GM13976 (cell line): Measurements from ENCODE around the gene HOXD9.

Experiments used
- DNase-seq: peaks from one replicate; pipeline ENCODE4 v3.0.0; 2012; ENCODE audit warnings: low spot score
- in situ Hi-C: fragments of 300-500 bp; cut with MboI; formaldehyde crosslinking; loops from one replicate; pipeline ENCODE4 v1.12.0; 2022; ENCODE audit warnings: low sequenced_read_pairs, mixed read lengths, inconsistent platforms; ENCODE audit not compliant: unreplicated experiment
- TF ChIP-seq, protein P1 (sequence below): IDR thresholded peaks from 2 replicates; pipeline ENCODE4 v1.5.1; 2012; ENCODE audit warnings: borderline replicate concordance, mild to moderate bottlenecking; ENCODE audit not compliant: insufficient read depth; ENCODE audit errors: extremely low read depth, missing control alignments, control extremely low read depth

Gene HOXD9

DNA sequence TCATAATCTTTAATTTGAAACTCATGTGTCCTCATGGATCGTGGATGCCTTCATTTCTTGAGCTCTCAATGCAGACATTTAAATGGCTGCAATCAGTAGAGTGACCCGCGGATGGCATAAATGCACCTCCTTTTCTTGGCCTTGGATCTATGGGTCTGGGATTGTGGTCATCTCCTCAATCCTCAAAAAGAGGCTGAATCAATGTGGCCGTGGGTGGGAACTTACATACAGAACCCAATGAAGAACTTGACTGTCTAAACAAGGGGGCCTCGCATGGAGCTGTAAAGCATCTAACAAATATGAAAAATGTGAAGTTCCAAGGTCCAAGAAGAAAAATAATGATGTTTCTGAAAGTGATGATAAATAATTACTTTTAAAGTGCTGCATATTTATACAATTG is 27.1 kb upstream of the HOXD9 start:
- no peak for DNase-seq
- in situ Hi-C loops, result loop anchor here (25.0 kb wide), 1 partner anchor 733 kb away; no protein-coding TSS in a partner anchor

DNA sequence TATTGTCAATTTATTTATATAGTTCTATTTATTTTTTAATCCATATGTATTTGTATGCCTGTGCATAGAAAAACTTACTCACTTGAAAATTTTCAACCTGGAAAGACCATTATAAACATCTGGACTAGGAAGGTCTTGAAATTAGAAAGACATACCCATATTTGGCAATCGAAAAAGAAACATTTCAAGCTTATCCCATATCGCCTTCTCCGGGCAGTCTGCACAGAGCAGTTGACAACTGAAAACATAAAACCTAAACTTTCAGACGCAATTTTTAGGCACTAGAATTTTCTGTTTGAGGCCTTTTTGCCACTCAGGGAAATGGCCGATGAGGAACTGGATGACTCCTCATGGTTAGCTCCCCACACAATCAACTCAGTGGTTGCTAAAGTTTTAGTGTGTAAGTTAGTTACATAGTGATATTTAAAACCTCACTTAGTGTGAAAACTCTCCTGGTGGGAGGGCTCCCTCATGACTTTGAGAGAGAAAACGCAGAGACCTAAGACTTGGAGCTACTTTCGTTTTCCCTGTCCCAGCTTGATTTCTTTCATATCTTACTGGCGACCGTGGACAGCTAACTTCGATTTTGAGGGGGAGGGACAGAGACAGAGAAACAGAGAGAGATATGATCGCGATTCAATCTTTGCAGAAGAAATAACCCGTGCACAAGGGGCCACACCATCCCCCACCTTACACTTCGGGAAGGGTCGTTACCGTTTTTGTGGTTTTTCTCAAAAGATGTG is 26.1 kb upstream of the HOXD9 start:
- no peak for DNase-seq
- in situ Hi-C loops, result loop anchor here (25.0 kb wide), 1 partner anchor 734 kb away; no protein-coding TSS in a partner anchor
- TF ChIP-seq, protein P1, sequence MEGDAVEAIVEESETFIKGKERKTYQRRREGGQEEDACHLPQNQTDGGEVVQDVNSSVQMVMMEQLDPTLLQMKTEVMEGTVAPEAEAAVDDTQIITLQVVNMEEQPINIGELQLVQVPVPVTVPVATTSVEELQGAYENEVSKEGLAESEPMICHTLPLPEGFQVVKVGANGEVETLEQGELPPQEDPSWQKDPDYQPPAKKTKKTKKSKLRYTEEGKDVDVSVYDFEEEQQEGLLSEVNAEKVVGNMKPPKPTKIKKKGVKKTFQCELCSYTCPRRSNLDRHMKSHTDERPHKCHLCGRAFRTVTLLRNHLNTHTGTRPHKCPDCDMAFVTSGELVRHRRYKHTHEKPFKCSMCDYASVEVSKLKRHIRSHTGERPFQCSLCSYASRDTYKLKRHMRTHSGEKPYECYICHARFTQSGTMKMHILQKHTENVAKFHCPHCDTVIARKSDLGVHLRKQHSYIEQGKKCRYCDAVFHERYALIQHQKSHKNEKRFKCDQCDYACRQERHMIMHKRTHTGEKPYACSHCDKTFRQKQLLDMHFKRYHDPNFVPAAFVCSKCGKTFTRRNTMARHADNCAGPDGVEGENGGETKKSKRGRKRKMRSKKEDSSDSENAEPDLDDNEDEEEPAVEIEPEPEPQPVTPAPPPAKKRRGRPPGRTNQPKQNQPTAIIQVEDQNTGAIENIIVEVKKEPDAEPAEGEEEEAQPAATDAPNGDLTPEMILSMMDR, result no peak

More for the DNA sequence above, 27.1 kb upstream of the HOXD9 start:
- TF ChIP-seq, protein P1, result no peak

DNA sequence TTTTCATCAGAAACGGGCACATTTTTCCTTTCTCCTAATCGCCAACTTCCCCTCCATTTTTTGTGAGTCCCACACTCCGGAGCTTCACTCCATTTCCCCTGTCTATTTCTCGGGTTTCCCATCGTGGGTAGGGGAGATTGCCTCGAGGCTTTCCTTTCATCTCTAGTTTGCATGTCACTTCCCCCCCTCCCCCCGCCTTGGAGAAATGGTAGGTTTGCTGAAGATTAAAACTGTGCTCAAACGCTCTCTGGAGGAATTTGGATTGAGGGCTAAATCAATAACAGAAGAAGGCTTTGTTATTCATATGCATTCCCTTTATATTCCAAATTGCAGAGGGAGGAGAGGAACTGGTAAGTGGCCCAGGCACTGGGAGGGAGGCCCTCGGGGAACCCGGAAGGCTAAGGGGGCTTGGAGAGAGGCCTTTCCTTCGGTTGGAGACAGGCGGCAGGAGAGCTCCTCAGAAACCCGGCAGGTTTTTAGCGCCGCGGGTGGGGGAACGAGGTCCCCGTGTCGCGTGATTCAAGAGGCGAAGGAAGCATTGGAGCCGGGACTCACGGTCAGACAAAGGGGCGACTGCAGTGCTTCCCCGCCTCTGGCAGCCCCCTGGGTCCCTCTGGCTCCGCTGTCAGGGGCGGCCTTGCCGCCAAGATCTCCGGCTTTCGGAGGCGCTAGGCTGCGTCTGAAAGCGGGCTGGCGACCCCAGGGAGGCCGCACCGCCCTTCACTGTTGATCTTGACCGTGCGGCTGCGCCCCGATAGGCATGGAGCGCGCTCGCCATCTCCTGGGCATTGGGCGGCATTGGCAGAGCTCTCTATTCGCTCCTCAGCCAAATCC is 25.3 kb upstream of the HOXD9 start:
- DNase-seq, result peak; percentile 85
- TF ChIP-seq, protein P1, result peak; percentile 89
- in situ Hi-C loops, result loop anchor here (25.0 kb wide), 1 partner anchor 735 kb away; no protein-coding TSS in a partner anchor

DNA sequence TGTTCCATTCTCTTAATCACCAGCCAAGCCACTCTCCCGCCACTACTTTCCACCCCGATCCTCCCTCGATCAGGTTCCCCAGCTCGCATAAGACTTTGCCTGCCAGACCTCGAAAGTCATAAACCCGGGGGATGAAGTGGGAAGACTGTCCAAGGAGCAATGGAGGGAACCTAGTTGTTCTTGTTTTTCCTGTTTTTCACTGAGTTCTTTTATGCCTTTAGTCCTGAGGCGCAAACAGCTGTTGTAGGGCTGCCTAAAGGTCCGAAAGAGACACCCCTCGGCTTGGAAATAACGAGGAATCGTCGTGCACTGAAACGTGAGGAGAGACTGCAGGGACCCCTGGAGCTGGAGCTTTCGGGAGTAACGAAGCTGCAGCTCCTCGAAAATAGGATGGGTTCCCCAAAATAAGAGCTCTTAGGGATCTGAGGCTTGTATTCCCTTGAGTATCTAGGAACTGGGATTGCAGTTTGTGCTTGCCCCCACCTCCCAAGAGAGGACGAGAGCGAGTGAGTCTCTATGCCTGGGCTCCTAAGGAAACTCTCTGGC is 24.6 kb upstream of the HOXD9 start:
- DNase-seq, result no peak
- in situ Hi-C loops, result loop anchor here (25.0 kb wide), 1 partner anchor 736 kb away; no protein-coding TSS in a partner anchor
- TF ChIP-seq, protein P1, result no peak

DNA sequence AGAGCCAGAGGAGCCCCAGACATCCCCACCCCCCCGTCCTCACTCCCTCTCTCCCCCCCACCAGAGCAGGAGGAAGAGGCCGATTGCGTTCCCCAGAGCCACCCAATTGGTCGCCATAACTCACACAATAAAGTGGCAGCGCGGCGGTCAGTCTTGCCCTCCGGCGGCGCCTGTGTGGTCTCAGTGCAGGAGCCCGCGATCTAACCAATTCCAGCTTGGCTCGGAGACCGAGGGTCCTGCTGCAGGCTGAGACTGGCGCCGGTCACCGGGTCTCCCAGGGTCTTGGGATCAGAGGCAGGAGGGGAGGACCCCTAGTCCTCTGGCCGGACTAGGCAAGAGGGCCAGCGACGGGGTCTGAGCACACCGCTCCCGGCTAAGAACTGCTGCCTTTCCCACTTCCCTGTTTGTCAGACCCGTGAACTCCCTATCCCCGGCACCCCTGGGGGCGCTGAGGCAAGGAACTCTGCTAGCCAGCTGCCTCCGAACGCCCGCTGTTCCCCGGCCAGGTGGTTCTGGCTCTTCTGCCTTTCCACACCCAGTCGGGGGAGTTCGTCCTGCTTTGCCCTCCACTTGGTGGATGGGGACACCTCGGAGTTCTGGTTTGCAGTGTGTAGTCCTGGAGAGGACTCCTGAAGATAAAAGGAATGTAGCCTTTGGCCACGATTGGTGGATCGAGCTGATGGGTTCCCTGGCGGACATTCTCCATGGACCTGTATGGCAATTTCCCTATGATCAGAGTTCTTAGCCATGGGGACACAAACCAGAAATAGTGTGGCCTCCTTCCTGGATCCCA is 24.0 kb upstream of the HOXD9 start:
- no peak for DNase-seq
- in situ Hi-C loops, result loop anchor here (25.0 kb wide), 1 partner anchor 736 kb away; no protein-coding TSS in a partner anchor
- TF ChIP-seq, protein P1, result no peak
